HepG2 (cell line): ENCODE results near the gene SAMD4B. TPM values are rescaled to one million over a fixed set of nuclear protein-coding genes. Genes with fewer than 3 reads are reported as not detected.

Source experiments
- BORCS8-MEF2B ChIP-seq: sonication (generic); formaldehyde crosslinking; IDR thresholded peaks from 2 replicates; pipeline ENCODE4 v1.8.0; 2022; ENCODE audit warnings: mild to moderate bottlenecking, missing genetic modification reagents
- CAMTA2 ChIP-seq: sonication (generic); formaldehyde crosslinking; IDR thresholded peaks from 2 replicates; pipeline ENCODE4 v1.4.0; 2020; ENCODE audit warnings: mild to moderate bottlenecking, missing genetic modification reagents, borderline replicate concordance
- DR1 ChIP-seq: sonication (generic); formaldehyde crosslinking; IDR thresholded peaks from 2 replicates; pipeline ENCODE4 v1.8.0; 2021; ENCODE audit warnings: mild to moderate bottlenecking, missing genetic modification reagents, inconsistent platforms
- EED ChIP-seq: sonication (generic); formaldehyde crosslinking; IDR thresholded peaks from 2 replicates; pipeline ENCODE4 v1.5.0; 2020; ENCODE audit warnings: mild to moderate bottlenecking, missing genetic modification reagents
- ELF1 ChIP-seq: sonication (generic); formaldehyde crosslinking; IDR thresholded peaks from 2 replicates; pipeline ENCODE4 v1.4.0; 2020; ENCODE audit warnings: missing genetic modification reagents
- HDAC2 ChIP-seq: sonication (generic); formaldehyde crosslinking; IDR thresholded peaks from 2 replicates; pipeline ENCODE4 v1.4.0; 2020; ENCODE audit warnings: missing genetic modification reagents
- HNF4G ChIP-seq, 2 experiments: sonication (generic) in 1 of 2; formaldehyde crosslinking in 1 of 2; IDR thresholded peaks; 2 replicates each; pipeline versions ENCODE4 v1.4.0 to v1.6.1; 2011 to 2020; ENCODE audit warnings: borderline replicate concordance in 2 of 2, low read depth in 2 of 2, mild to moderate bottlenecking in 2 of 2, low read length in 1 of 2, missing genetic modification reagents in 1 of 2, moderate library complexity in 1 of 2
- HNRNPK ChIP-seq: fragments of 200-400 bp; formaldehyde crosslinking; IDR thresholded peaks from 2 replicates; pipeline ENCODE4 v1.6.1; 2018; ENCODE audit warnings: low read length, low read depth, moderate library complexity, mild to moderate bottlenecking; ENCODE audit not compliant: poor library complexity, severe bottlenecking
- NR2F6 ChIP-seq, 2 experiments: IDR thresholded peaks; 2 replicates each; pipeline ENCODE4 v1.6.1; 2016; ENCODE audit warnings: antibody characterized with exemption in 1 of 2, mild to moderate bottlenecking in 1 of 2
- PHF8 ChIP-seq: sonication (generic); formaldehyde crosslinking; IDR thresholded peaks from 2 replicates; pipeline ENCODE4 v1.5.0; 2020; ENCODE audit warnings: missing genetic modification reagents
- PITX1 ChIP-seq: sonication (generic); formaldehyde crosslinking; IDR thresholded peaks from 2 replicates; pipeline ENCODE4 v1.5.1; 2020; ENCODE audit warnings: mild to moderate bottlenecking, missing genetic modification reagents
- POGZ ChIP-seq: sonication (generic); formaldehyde crosslinking; IDR thresholded peaks from 2 replicates; pipeline ENCODE4 v1.4.0; 2020; ENCODE audit warnings: mild to moderate bottlenecking, missing genetic modification reagents
- RARG ChIP-seq: sonication (generic); formaldehyde crosslinking; IDR thresholded peaks from 2 replicates; pipeline ENCODE4 v1.4.0; 2020; ENCODE audit warnings: low read depth, mild to moderate bottlenecking, missing genetic modification reagents
- SMC3 ChIP-seq: IDR thresholded peaks from 2 replicates; pipeline ENCODE4 v1.6.1; 2011; ENCODE audit warnings: low read length, improper control_type of control experiment
- TBX2 ChIP-seq: sonication (generic); formaldehyde crosslinking; IDR thresholded peaks from 2 replicates; pipeline ENCODE4 v1.5.0; 2020; ENCODE audit warnings: missing genetic modification reagents, mild to moderate bottlenecking, borderline replicate concordance
- ZEB1 ChIP-seq: IDR thresholded peaks from 2 replicates; pipeline ENCODE4 v1.6.1; 2012; ENCODE audit warnings: mild to moderate bottlenecking, low read depth, inconsistent platforms; ENCODE audit not compliant: insufficient replicate concordance
- ZNF446 ChIP-seq: sonication (generic); formaldehyde crosslinking; IDR thresholded peaks from 2 replicates; pipeline ENCODE4 v1.5.0; 2020; ENCODE audit warnings: mild to moderate bottlenecking, missing genetic modification reagents
- ZNF552 ChIP-seq: sonication (generic); formaldehyde crosslinking; IDR thresholded peaks from 2 replicates; pipeline ENCODE4 v1.9.0; 2022; ENCODE audit warnings: missing genetic modification reagents, mild to moderate bottlenecking, borderline replicate concordance
- ZNF577 ChIP-seq: sonication (generic); formaldehyde crosslinking; IDR thresholded peaks from 2 replicates; pipeline ENCODE4 v1.4.0; 2020; ENCODE audit warnings: mild to moderate bottlenecking, low read depth, missing genetic modification reagents, borderline replicate concordance
- ZNF782 ChIP-seq: sonication (generic); formaldehyde crosslinking; IDR thresholded peaks from 2 replicates; pipeline ENCODE4 v1.4.0; 2020; ENCODE audit warnings: missing genetic modification reagents, mild to moderate bottlenecking, borderline replicate concordance
- polyA plus RNA-seq, 8 experiments: library from polyadenylated mRNA; depleted of rRNA in 3 of 8; stranded (reverse) in 7 of 8; unstranded in 1 of 8; fragments of >200 nt; fragmentation: Illumina TruSeq in 4 of 8; extraction: Trizol in 4 of 8; gene quantifications; 2 replicates each; pipeline versions ENCODE4 v1.2.1 to v1.2.3, GENCODE V29; 2011 to 2016; ENCODE audit warnings: low read depth in 4 of 8, missing spikeins in 1 of 8, mixed read lengths in 1 of 8; ENCODE audit not compliant: insufficient read depth in 1 of 8
- total RNA-seq, 5 experiments: library from RNA; depleted of rRNA; stranded (reverse); fragments of >200 nt; fragmentation: Illumina TruSeq; extraction: Trizol; gene quantifications; 2 replicates each; pipeline ENCODE4 v1.2.3, GENCODE V29; 2016; ENCODE audit warnings: low read depth in 1 of 5
- TF ChIP-seq, protein P1 (sequence below): sonication (generic); formaldehyde crosslinking; IDR thresholded peaks from 2 replicates; pipeline ENCODE4 v1.5.0; 2020; ENCODE audit warnings: mild to moderate bottlenecking, missing genetic modification reagents, moderate library complexity
- TF ChIP-seq, protein P2 (sequence below): sonication (generic); formaldehyde crosslinking; conservative IDR thresholded peaks from 2 replicates; pipeline ENCODE4 v1.8.0; 2022; ENCODE audit warnings: low read depth, missing genetic modification reagents
- TF ChIP-seq, protein P3 (sequence below), 2 experiments: sonication (generic) in 1 of 2; formaldehyde crosslinking in 1 of 2; IDR thresholded peaks; 2 replicates each; pipeline versions ENCODE4 v1.4.0 to v1.6.1; 2018 to 2020; ENCODE audit warnings: missing genetic modification reagents in 2 of 2, borderline replicate concordance in 1 of 2, low read depth in 1 of 2, mild to moderate bottlenecking in 1 of 2, missing biosample characterization in 1 of 2

Gene SAMD4B
- total and polyA plus RNA-seq, 2 of the 13 experiments (the other 11 are each of a cell fraction or from before 2014, with no cell fraction given): 26.0 to 31.8 TPM

DNA sequence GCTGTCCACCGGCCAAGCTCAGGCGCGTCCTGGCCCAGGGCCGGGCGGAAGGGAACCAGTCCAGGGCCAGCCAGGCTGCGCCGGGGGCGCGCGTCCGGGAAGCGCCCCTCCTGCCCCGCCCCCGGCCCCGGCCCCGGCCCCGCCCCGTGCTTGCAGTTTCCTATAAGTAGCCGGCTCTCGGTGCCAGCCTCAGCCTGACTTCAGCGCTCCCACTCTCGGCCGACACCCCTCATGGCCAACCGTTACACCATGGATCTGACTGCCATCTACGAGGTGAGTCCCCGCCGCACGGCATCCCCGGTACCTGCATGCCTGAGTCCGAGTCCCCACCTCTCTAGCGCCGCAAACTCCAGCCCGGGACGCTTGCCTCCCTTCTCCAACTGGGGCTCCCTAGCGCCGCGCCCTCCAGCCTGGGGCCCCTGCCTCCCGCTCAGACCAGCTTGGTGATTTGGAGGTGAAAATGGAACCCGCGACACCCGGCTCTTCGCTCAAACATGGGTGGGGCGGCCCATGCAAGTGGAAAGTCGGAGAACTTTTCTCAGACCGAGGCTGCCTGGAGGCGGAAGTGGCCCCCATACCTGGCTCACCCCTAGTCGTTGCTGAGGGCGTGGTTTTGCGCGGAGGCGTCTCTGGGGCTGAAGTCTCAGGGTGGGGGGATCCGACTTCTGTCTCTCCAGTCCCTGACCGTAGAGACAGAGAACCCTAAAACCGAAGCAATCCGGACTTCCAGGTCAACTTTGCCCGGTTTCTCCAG is 64.6 kb downstream of the SAMD4B start, which contains the start of gene ZFP36 (continued):
- no peak for TF ChIP-seq ZEB1
- TF ChIP-seq TBX2: peak; percentile 61
- TF ChIP-seq HDAC2 (CRISPR knock-in tag): peak; percentile 19; the same call in 1 of the 2 replicates
- peak; percentile 43 for TF ChIP-seq HNRNPK
- TF ChIP-seq, protein P1, sequence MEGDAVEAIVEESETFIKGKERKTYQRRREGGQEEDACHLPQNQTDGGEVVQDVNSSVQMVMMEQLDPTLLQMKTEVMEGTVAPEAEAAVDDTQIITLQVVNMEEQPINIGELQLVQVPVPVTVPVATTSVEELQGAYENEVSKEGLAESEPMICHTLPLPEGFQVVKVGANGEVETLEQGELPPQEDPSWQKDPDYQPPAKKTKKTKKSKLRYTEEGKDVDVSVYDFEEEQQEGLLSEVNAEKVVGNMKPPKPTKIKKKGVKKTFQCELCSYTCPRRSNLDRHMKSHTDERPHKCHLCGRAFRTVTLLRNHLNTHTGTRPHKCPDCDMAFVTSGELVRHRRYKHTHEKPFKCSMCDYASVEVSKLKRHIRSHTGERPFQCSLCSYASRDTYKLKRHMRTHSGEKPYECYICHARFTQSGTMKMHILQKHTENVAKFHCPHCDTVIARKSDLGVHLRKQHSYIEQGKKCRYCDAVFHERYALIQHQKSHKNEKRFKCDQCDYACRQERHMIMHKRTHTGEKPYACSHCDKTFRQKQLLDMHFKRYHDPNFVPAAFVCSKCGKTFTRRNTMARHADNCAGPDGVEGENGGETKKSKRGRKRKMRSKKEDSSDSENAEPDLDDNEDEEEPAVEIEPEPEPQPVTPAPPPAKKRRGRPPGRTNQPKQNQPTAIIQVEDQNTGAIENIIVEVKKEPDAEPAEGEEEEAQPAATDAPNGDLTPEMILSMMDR (CRISPR knock-in tag): peak; percentile 18; the same call in 1 of the 2 replicates
- 0 out of 2 replicates have a peak, but pooled peaks have one; percentile 30 for TF ChIP-seq ZNF782 (CRISPR knock-in tag)
- peak; percentile 2; the same call in 1 of the 2 replicates for TF ChIP-seq HNF4G (IDR thresholded peaks at IDR 0.05; ENCODE audit: borderline replicate concordance, low read depth, low read length)
- 0 out of 2 replicates have a peak, but pooled peaks have one; percentile 15 for TF ChIP-seq HNF4G (CRISPR knock-in tag; IDR thresholded peaks at IDR 0.05; ENCODE audit: borderline replicate concordance, low read depth)
- no peak for TF ChIP-seq BORCS8-MEF2B
- 0 out of 2 replicates have a peak, but pooled peaks have one; percentile 23 for TF ChIP-seq POGZ (CRISPR knock-in tag)
- TF ChIP-seq, protein P2, sequence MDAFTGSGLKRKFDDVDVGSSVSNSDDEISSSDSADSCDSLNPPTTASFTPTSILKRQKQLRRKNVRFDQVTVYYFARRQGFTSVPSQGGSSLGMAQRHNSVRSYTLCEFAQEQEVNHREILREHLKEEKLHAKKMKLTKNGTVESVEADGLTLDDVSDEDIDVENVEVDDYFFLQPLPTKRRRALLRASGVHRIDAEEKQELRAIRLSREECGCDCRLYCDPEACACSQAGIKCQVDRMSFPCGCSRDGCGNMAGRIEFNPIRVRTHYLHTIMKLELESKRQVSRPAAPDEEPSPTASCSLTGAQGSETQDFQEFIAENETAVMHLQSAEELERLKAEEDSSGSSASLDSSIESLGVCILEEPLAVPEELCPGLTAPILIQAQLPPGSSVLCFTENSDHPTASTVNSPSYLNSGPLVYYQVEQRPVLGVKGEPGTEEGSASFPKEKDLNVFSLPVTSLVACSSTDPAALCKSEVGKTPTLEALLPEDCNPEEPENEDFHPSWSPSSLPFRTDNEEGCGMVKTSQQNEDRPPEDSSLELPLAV (CRISPR knock-in tag): 0 out of 2 replicates have a peak, but pooled peaks have one; percentile 28
- TF ChIP-seq CAMTA2 (CRISPR knock-in tag): 0 out of 2 replicates have a peak, but pooled peaks have one; percentile 26
- peak; percentile 87 for TF ChIP-seq EED (CRISPR knock-in tag)
- no peak for TF ChIP-seq RARG (CRISPR knock-in tag)
- TF ChIP-seq ZNF446: peak; percentile 75
- no peak for TF ChIP-seq NR2F6 (IDR thresholded peaks at IDR 0.05)
- no peak; the same call in 1 of the 2 replicates for TF ChIP-seq NR2F6 (CRISPR knock-in tag; IDR thresholded peaks at IDR 0.05)
- no peak for TF ChIP-seq PHF8 (CRISPR knock-in tag)
- 0 out of 2 replicates have a peak, but pooled peaks have one; percentile 51 for TF ChIP-seq ZNF577 (CRISPR knock-in tag)
- TF ChIP-seq ZNF552 (CRISPR knock-in tag): 0 out of 2 replicates have a peak, but pooled peaks have one; percentile 66
- no peak for TF ChIP-seq PITX1 (CRISPR knock-in tag)
- TF ChIP-seq ELF1: peak; percentile 69
- TF ChIP-seq DR1 (CRISPR knock-in tag): peak; percentile 93
- no peak for TF ChIP-seq SMC3
- TF ChIP-seq, protein P3, sequence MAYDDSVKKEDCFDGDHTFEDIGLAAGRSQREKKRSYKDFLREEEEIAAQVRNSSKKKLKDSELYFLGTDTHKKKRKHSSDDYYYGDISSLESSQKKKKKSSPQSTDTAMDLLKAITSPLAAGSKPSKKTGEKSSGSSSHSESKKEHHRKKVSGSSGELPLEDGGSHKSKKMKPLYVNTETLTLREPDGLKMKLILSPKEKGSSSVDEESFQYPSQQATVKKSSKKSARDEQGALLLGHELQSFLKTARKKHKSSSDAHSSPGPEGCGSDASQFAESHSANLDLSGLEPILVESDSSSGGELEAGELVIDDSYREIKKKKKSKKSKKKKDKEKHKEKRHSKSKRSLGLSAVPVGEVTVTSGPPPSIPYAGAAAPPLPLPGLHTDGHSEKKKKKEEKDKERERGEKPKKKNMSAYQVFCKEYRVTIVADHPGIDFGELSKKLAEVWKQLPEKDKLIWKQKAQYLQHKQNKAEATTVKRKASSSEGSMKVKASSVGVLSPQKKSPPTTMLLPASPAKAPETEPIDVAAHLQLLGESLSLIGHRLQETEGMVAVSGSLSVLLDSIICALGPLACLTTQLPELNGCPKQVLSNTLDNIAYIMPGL (CRISPR knock-in tag; IDR thresholded peaks at IDR 0.05; ENCODE audit: borderline replicate concordance in 1 of 2, low read depth in 1 of 2): peak in 1 of 2 experiments; percentile 66; a peak in 2 of 4 replicates
